AG09309 (cell line): Measurements from ENCODE around the gene AGO3.

Source experiments
- DNase-seq: peaks from one replicate; pipeline ENCODE4 v3.0.0-alpha.2; 2010; ENCODE audit warnings: low read depth
- H3K4me3 ChIP-seq: 2 replicates; pipeline ENCODE4 v1.5.1; 2011; ENCODE audit warnings: mild to moderate bottlenecking, low read depth, low read length, moderate library complexity; ENCODE audit not compliant: control insufficient read depth
- TF ChIP-seq, protein P1 (sequence below): IDR thresholded peaks from 2 replicates; pipeline ENCODE4 v1.5.1; 2011; ENCODE audit warnings: mild to moderate bottlenecking, low read depth, low read length, inconsistent platforms; ENCODE audit not compliant: insufficient read depth, control insufficient read depth; ENCODE audit errors: missing control alignments

Gene AGO3

DNA sequence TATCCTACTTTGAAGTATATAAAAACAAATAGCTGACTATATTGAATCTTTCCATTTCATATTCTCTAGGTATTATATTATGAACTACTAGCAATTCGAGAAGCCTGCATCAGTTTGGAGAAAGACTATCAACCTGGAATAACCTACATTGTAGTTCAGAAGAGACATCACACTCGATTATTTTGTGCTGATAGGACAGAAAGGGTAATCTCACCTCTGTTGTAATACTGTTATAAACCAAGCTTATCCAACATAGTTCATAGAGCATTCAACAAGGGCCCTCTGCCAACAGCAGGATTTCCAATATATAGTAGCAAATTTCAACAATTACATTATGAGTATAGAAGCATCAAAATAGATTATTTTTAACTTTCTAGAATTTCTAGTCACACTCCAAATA, 109.3 kb downstream of the AGO3 start:
- TF ChIP-seq, protein P1, sequence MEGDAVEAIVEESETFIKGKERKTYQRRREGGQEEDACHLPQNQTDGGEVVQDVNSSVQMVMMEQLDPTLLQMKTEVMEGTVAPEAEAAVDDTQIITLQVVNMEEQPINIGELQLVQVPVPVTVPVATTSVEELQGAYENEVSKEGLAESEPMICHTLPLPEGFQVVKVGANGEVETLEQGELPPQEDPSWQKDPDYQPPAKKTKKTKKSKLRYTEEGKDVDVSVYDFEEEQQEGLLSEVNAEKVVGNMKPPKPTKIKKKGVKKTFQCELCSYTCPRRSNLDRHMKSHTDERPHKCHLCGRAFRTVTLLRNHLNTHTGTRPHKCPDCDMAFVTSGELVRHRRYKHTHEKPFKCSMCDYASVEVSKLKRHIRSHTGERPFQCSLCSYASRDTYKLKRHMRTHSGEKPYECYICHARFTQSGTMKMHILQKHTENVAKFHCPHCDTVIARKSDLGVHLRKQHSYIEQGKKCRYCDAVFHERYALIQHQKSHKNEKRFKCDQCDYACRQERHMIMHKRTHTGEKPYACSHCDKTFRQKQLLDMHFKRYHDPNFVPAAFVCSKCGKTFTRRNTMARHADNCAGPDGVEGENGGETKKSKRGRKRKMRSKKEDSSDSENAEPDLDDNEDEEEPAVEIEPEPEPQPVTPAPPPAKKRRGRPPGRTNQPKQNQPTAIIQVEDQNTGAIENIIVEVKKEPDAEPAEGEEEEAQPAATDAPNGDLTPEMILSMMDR: no peak
- DNase-seq: no peak

DNA sequence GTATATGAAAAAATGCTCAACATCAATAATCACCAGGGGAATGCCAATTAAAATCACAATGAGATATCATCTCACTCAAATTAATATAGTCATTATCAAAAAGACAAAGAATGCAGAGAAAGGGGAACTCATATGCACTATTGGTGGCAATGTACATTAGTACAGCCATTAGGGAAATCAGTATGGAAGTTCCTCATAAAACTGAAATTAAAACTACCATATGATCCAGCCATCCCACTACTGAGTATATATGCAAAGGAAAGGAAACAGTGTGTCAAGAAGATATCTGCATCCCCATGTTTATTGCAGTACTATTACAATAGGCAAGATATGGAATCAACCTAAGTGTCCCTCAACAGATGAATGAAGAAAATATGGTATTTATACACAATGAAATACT, 120.9 kb downstream of the AGO3 start:
- TF ChIP-seq, protein P1: no peak
- no peak overlapping the region for H3K4me3 ChIP-seq
- DNase-seq: no peak

More for the DNA sequence above, 109.3 kb downstream of the AGO3 start:
- no peak overlapping the region for H3K4me3 ChIP-seq

DNA sequence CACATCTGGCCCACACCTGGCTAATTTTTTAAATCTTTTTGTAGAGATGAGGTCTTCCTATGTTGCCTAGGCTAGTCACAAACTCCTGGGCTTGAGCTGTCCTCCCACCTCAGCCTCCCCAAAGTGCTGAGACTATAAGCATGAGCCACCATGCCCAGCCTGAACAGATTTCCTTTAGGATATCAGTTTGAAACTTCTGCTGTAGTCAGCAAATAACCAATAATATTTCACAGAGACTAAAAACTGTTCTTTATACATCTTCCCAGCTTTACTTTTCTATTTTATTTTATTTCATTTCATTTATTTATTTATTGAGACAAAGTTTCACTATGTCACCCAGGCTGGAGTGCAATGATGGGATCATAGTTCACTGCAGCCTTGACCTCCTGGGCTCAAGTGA, 123.1 kb downstream of the AGO3 start:
- no peak overlapping the region for H3K4me3 ChIP-seq
- TF ChIP-seq, protein P1: no peak
- no peak for DNase-seq

DNA sequence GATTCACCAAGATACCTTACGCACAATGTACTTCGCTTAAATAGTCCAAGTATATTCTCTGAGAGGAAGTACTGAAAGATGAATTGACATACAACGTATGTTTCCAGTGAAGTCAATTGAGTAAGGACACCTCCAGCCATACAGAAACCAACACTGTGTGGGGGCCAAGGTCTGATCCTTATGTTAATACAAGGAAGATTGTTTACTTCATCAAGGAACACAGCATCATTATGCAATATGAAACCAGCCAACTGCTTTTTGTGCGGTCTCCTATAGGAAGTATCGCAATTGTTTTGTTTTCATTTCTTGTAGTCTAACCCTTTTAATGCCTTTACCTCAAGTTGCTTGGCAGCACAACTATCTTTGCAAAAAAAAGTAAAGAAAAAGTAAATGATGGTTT, 124.8 kb downstream of the AGO3 start:
- no peak overlapping the region for H3K4me3 ChIP-seq
- DNase-seq: no peak
- TF ChIP-seq, protein P1: no peak

DNA sequence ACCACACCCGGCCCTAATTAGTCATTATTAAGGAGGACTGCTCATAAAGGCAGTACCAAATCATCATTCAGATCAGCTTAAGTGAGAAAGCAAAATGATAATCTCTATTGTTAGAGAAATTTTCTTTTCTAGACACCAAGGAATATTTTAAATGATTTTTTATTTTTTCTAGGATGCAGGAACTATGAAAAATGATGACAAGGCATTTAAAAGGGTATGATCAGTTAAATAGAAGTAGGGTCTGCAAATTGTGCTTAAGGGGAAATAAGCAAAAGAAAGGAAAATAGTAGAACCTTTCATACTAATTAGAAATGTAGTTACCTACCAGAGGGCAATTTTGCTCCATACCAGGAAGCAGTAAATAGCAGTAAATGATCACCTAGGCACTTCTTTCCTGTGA, 131.4 kb downstream of the AGO3 start:
- TF ChIP-seq, protein P1: no peak
- no peak for DNase-seq
- no peak overlapping the region for H3K4me3 ChIP-seq

DNA sequence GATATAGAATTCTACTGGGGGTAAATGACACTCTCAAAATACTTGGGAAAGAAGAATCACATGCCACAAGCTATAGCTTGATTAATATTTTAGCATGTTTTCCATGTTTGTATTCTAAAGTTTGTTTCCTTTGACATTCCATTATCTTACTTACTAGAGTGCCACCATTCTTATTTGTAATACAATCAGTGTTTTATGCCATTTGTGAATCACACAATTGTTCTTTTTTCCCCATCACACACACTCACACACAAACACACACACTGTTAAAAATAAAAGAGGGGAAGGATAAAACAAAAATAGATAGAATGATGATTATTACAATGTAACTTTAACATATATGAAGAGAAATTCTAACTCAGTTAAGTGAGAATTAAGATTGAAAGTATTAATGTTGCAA, 137.0 kb downstream of the AGO3 start:
- DNase-seq: no peak
- TF ChIP-seq, protein P1: no peak
- no peak overlapping the region for H3K4me3 ChIP-seq

DNA sequence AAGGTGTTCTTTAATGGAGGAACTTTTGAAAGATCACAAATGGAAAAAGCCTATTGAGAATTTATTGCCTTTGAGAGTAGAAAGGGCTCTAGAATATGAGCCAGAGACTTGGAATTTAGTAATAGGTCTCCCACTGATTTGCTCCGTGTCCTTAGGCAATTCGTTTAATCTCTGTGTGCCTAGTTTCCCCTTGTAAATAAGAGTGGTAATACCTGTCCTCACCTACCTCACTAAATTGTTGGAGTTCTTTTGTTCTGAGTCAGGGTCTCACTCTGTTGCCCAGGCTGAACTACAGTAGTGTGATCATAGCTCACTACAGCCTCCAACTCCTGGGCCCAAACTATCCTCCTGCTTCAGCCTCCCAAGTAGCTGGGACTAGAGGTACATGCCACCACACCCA, 138.0 kb downstream of the AGO3 start:
- H3K4me3 ChIP-seq: no peak overlapping the region
- DNase-seq: no peak
- TF ChIP-seq, protein P1: no peak
